B cell (primary cell): Measurements from ENCODE around the gene RHOBTB3.

Experiments
- EZH2 ChIP-seq: IDR thresholded peaks from 2 replicates; pipeline ENCODE4 v1.6.1; 2012; ENCODE audit warnings: borderline replicate concordance, low read depth, mild to moderate bottlenecking, moderate library complexity, low read length; ENCODE audit not compliant: insufficient read depth, poor library complexity, severe bottlenecking
- TF ChIP-seq, protein P1 (sequence below): fragments of 200-600 bp; IDR thresholded peaks from one replicate; pipeline ENCODE4 v1.8.0; 2022; ENCODE audit warnings: antibody characterized with exemption, mild to moderate bottlenecking

DNA sequence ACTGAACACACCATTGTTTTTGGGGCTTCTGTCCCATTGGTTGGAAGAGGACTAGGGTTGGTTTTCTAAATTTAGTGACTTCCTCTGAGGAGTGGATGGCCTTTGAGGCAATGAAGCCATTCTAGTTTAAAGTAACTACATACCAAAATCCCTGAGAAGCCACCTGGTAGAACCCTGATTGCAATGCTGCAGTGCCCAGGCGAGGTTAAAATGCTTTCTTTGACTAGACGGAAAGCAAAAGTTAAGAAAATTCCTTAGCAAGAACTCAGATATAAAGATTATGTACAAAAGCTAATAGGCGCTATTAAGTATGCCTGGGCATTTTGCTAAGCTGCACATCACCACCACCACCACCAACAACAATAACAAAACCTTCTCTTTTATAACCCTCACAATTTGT is 70.8 kb downstream of the RHOBTB3 start:
- TF ChIP-seq, protein P1, sequence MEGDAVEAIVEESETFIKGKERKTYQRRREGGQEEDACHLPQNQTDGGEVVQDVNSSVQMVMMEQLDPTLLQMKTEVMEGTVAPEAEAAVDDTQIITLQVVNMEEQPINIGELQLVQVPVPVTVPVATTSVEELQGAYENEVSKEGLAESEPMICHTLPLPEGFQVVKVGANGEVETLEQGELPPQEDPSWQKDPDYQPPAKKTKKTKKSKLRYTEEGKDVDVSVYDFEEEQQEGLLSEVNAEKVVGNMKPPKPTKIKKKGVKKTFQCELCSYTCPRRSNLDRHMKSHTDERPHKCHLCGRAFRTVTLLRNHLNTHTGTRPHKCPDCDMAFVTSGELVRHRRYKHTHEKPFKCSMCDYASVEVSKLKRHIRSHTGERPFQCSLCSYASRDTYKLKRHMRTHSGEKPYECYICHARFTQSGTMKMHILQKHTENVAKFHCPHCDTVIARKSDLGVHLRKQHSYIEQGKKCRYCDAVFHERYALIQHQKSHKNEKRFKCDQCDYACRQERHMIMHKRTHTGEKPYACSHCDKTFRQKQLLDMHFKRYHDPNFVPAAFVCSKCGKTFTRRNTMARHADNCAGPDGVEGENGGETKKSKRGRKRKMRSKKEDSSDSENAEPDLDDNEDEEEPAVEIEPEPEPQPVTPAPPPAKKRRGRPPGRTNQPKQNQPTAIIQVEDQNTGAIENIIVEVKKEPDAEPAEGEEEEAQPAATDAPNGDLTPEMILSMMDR = no peak
- TF ChIP-seq EZH2 = no peak
